Measurements from ENCODE around the gene CDC27.

The CDC27 gene

GRCh38 chr17:47232465-47232864, 43.4 kb upstream of the CDC27 start:
- ChIA-PET POLR2A (no interaction called here), CTCF (interaction anchor here (1.0 to 5.1 kb wide), 4 partner anchors 13 to 84 kb away, joined by 4 to 29 read pairs (median 16); partner anchors contain the start of gene MYL4)
- TF ChIP-seq, protein P1, sequence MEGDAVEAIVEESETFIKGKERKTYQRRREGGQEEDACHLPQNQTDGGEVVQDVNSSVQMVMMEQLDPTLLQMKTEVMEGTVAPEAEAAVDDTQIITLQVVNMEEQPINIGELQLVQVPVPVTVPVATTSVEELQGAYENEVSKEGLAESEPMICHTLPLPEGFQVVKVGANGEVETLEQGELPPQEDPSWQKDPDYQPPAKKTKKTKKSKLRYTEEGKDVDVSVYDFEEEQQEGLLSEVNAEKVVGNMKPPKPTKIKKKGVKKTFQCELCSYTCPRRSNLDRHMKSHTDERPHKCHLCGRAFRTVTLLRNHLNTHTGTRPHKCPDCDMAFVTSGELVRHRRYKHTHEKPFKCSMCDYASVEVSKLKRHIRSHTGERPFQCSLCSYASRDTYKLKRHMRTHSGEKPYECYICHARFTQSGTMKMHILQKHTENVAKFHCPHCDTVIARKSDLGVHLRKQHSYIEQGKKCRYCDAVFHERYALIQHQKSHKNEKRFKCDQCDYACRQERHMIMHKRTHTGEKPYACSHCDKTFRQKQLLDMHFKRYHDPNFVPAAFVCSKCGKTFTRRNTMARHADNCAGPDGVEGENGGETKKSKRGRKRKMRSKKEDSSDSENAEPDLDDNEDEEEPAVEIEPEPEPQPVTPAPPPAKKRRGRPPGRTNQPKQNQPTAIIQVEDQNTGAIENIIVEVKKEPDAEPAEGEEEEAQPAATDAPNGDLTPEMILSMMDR (IDR thresholded peaks at IDR 0.05; ENCODE audit: control extremely low read depth, extremely low read depth, low read depth, missing control alignments), result no peak
- no peak for DNase-seq (ENCODE audit: extremely low spot score)

DNA sequence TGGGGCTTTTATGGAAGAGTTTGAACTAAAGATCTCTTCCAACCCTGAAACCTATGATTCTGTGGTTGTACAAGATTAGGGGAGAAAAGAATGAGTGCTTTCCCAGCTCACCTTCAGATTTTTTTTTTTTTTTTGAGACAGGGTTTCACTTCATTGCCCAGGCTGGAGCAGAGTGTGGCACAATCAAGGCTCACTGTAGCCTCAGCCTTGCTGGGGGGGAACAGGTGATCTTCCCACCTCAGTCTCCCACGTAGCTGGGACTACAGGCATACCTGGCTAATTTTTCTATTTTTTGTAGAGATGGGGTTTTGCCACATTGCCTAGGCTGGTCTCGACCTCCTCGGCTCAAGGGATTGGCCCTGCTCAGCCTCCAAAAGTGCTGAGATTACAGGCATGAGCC, 42.8 kb upstream of the CDC27 start:
- TF ChIP-seq, protein P1 (IDR thresholded peaks at IDR 0.05; ENCODE audit: control extremely low read depth, extremely low read depth, low read depth, missing control alignments), result no peak
- DNase-seq (ENCODE audit: extremely low spot score), result no peak
- POLR2A ChIA-PET, result no interaction called here
- CTCF ChIA-PET, result interaction anchor here (1.0 to 4.1 kb wide), 5 partner anchors 10 to 83 kb away, joined by 3 to 107 read pairs (median 29); partner anchors contain the start of gene MYL4

- TF ChIP-seq, protein P1 (IDR thresholded peaks at IDR 0.05; ENCODE audit: control extremely low read depth, extremely low read depth, low read depth, missing control alignments), result no peak
- ChIA-PET POLR2A (no interaction called here), CTCF (interaction anchor here (1.0 to 4.1 kb wide), 7 partner anchors 9 to 83 kb away, joined by 3 to 107 read pairs (median 12); partner anchors contain the start of gene MYL4)
- DNase-seq (ENCODE audit: extremely low spot score), result no peak
Measured at GRCh38 chr17:47231334-47231733, 42.2 kb upstream of the CDC27 start.

DNA sequence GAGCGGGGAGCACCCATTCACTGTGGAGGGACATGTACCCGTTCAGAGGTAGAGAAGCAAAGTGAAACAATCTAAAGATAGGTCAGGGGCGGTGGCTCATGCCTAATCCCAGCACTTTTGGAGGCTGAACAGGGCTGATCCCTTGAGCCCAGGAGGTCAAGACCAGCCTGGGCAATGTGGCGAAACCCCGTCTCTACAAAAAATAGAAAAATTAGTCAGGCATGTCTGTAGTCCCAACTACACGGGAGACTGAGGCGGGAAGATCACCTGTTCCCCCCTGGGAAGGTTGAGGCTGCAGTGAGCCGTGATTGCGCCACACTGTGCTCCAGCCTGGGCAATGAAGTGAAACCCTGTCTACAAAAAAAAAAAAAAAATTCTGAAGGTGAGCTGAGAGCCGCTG, 41.8 kb upstream of the CDC27 start:
- POLR2A ChIA-PET, result no interaction called here
- DNase-seq (ENCODE audit: extremely low spot score), result no peak
- CTCF ChIA-PET, result interaction anchor here (0.8 to 4.1 kb wide), 16 partner anchors 8 to 88 kb away, joined by 3 to 107 read pairs (median 6); partner anchors contain the start of genes CDC27, ITGB3 and MYL4
- TF ChIP-seq, protein P1 (IDR thresholded peaks at IDR 0.05; ENCODE audit: control extremely low read depth, extremely low read depth, low read depth, missing control alignments), result no peak

- CTCF ChIA-PET, result interaction anchor here (0.7 to 4.1 kb wide), 30 partner anchors 9 to 385 kb away, joined by 3 to 107 read pairs (median 4); partner anchors contain the start of genes CDC27, EFCAB13, ITGB3 and MYL4
Measured at GRCh38 chr17:47229535-47230443, 40.7 kb upstream of the CDC27 start.

GRCh38 chr17:47227862-47228261, 38.8 kb upstream of the CDC27 start:
- CTCF ChIA-PET, result interaction anchor here (4.1 kb wide), 1 partner anchor 87 kb away, joined by 107 read pairs; no protein-coding TSS in a partner anchor
- TF ChIP-seq, protein P1 (IDR thresholded peaks at IDR 0.05; ENCODE audit: control extremely low read depth, extremely low read depth, low read depth, missing control alignments), result no peak
- POLR2A ChIA-PET, result no interaction called here
- peak; percentile 1 for DNase-seq (ENCODE audit: extremely low spot score)

More at GRCh38 chr17:47229535-47230443, 40.7 kb upstream of the CDC27 start:
- peak; percentile 83 for DNase-seq (ENCODE audit: extremely low spot score)
- TF ChIP-seq, protein P1 (IDR thresholded peaks at IDR 0.05; ENCODE audit: control extremely low read depth, extremely low read depth, low read depth, missing control alignments), result peak; percentile 95
- POLR2A ChIA-PET, result interaction anchor here (0.5 to 0.6 kb wide), 2 partner anchors 35 to 383 kb away, joined by 3 to 5 read pairs; no protein-coding TSS in a partner anchor
